Endothelial cell of umbilical vein (primary cell): ENCODE measurements around the gene PRR15L. TPM values are rescaled to one million over a fixed set of nuclear protein-coding genes. Genes with fewer than 3 reads are reported as not detected.

ENCODE experiments used
- BruUV-seq: library from RNA; stranded (reverse); fragments of 400-500 nt; replicated peaks from 2 replicates; lab custom pipeline; 2021; lab: Mats Ljungman, UMichigan
- CTCF ChIA-PET: fragments of 300-600, 350-600 bp; sonication (Branson Sonifier 250); formaldehyde crosslinking; loops from one replicate; lab custom pipeline; 2021; ENCODE audit warnings: antibody characterized with exemption, inconsistent platforms; lab: Charles Lee
- POLR2A ChIA-PET: fragments of 300-600, 350-600 bp; sonication (Branson Sonifier 250); formaldehyde crosslinking; loops from one replicate; lab custom pipeline; 2021; ENCODE audit warnings: antibody characterized with exemption, inconsistent platforms; lab: Charles Lee
- DNase-seq: peaks from one replicate; pipeline ENCODE4 v3.0.0-alpha.2; 2011; ENCODE audit warnings: low read depth, low spot score
- FAIRE-seq: peaks from 2 replicates; lab custom pipeline; 2011; peaks lifted over from hg19 to GRCh38; lab: Jason Lieb, UNC
- H2AFZ ChIP-seq: 2 replicates; pipeline ENCODE4 v1.6.0; 2012; ENCODE audit warnings: low read depth, low read length, control low read depth, inconsistent platforms
- H3K27ac ChIP-seq: 2 replicates; pipeline ENCODE4 v1.5.1; 2011; ENCODE audit warnings: low read depth, mild to moderate bottlenecking, control low read depth, low read length, moderate library complexity; ENCODE audit not compliant: insufficient read depth
- H3K27me3 ChIP-seq, 2 experiments: 2 replicates each; pipeline versions ENCODE4 v1.6.0 to v1.6.1; 2011; ENCODE audit warnings: low read length in 2 of 2, mixed read lengths in 1 of 2; ENCODE audit not compliant: control insufficient read depth in 2 of 2, insufficient read depth in 2 of 2
- H3K36me3 ChIP-seq, 2 experiments: 2 replicates in 1 of 2; 3 replicates in 1 of 2; pipeline ENCODE4 v1.5.1; 2011; ENCODE audit warnings: low read length in 2 of 2, mild to moderate bottlenecking in 1 of 2, moderate library complexity in 1 of 2; ENCODE audit not compliant: control insufficient read depth in 2 of 2, insufficient read depth in 2 of 2; ENCODE audit errors: extremely low read depth in 1 of 2
- H3K4me1 ChIP-seq: 3 replicates; pipeline ENCODE4 v1.5.1; 2011; ENCODE audit warnings: mild to moderate bottlenecking, low read length; ENCODE audit not compliant: control insufficient read depth, insufficient read depth; ENCODE audit errors: extremely low read depth
- H3K4me2 ChIP-seq: 2 replicates; pipeline ENCODE4 v1.6.1; 2011; ENCODE audit warnings: low read length, control low read depth, mixed read lengths; ENCODE audit not compliant: insufficient read depth
- H3K4me3 ChIP-seq, 3 experiments: fragments of 200-600 bp in 1 of 3; sonication (generic), shearing (Covaris generic) in 1 of 3; replicated peaks in 1 of 3; 2 replicates each; pipeline ENCODE4 v1.5.1; 2011 to 2016; ENCODE audit warnings: control low read depth in 3 of 3, low read length in 3 of 3, mild to moderate bottlenecking in 2 of 3, inconsistent platforms in 1 of 3, low read depth in 1 of 3, moderate library complexity in 1 of 3; ENCODE audit not compliant: insufficient read depth in 1 of 3
- H3K79me2 ChIP-seq: 2 replicates; pipeline ENCODE4 v1.6.0; 2012; ENCODE audit warnings: low read length, inconsistent platforms; ENCODE audit not compliant: control insufficient read depth, insufficient read depth
- H3K9ac ChIP-seq: replicated peaks from 2 replicates; pipeline ENCODE3; 2011; ENCODE audit warnings: low read length, control low read depth; ENCODE audit not compliant: insufficient read depth; ENCODE audit errors: extremely low read depth
- H3K9me1 ChIP-seq: replicated peaks from 3 replicates; pipeline ENCODE4 v1.6.0; 2011; ENCODE audit warnings: mild to moderate bottlenecking, low read length; ENCODE audit not compliant: control insufficient read depth, insufficient read depth; ENCODE audit errors: extremely low read depth
- H3K9me3 ChIP-seq: replicated peaks from 2 replicates; pipeline ENCODE4 v1.5.1; 2012; ENCODE audit warnings: low read length, inconsistent platforms; ENCODE audit not compliant: control insufficient read depth, insufficient read depth
- H4K20me1 ChIP-seq: replicated peaks from 2 replicates; pipeline ENCODE3; 2011; ENCODE audit warnings: mild to moderate bottlenecking, low read length; ENCODE audit not compliant: control insufficient read depth, insufficient read depth; ENCODE audit errors: extremely low read depth
- CTCF ChIP-seq, 2 donors: IDR thresholded peaks; 1 replicate in 1 of 2; 2 replicates in 1 of 2; pipeline ENCODE4 v1.5.1; 2011; ENCODE audit warnings: low read length in 2 of 2, mild to moderate bottlenecking in 2 of 2, moderate library complexity in 2 of 2, control low read depth in 1 of 2, inconsistent platforms in 1 of 2, low read depth in 1 of 2; ENCODE audit not compliant: insufficient read depth in 1 of 2; ENCODE audit errors: extremely low read depth in 1 of 2
- EZH2 ChIP-seq: IDR thresholded peaks from 2 replicates; pipeline ENCODE4 v1.6.1; 2012; ENCODE audit warnings: borderline replicate concordance, low read depth, mild to moderate bottlenecking, moderate library complexity, low read length, inconsistent platforms; ENCODE audit not compliant: severe bottlenecking
- FOS ChIP-seq: IDR thresholded peaks from 2 replicates; pipeline ENCODE4 v1.6.1; 2011; ENCODE audit warnings: mild to moderate bottlenecking, low read length, moderate library complexity, borderline replicate concordance; ENCODE audit not compliant: insufficient read depth
- GATA2 ChIP-seq: IDR thresholded peaks from 2 replicates; pipeline ENCODE4 v1.7.0; 2011; ENCODE audit warnings: low read depth, mild to moderate bottlenecking, moderate library complexity, mixed read lengths, low read length; ENCODE audit not compliant: insufficient read length, insufficient read depth
- JUN ChIP-seq: IDR thresholded peaks from 2 replicates; pipeline ENCODE4 v1.6.1; 2011; ENCODE audit warnings: borderline replicate concordance, low read depth; ENCODE audit not compliant: insufficient read length, insufficient read depth
- MAX ChIP-seq: IDR thresholded peaks from 2 replicates; pipeline ENCODE4 v1.6.1; 2011; ENCODE audit not compliant: insufficient read depth, insufficient read length
- MYC ChIP-seq: IDR thresholded peaks from one replicate; pipeline ENCODE4 v1.6.1; 2011; ENCODE audit warnings: mild to moderate bottlenecking, low read depth, low read length
- POLR2A ChIP-seq: IDR thresholded peaks from 2 replicates; pipeline ENCODE4 v1.6.1; 2012; ENCODE audit warnings: low read depth, mild to moderate bottlenecking, control low read depth, low read length
- POLR2AphosphoS5 ChIP-seq: IDR thresholded peaks from 2 replicates; pipeline ENCODE4 v1.6.1; 2012; ENCODE audit warnings: low read depth, mild to moderate bottlenecking, control low read depth, low read length, moderate library complexity; ENCODE audit not compliant: insufficient read depth
- dilution Hi-C: fragments of 300-500 bp; cut with MboI; formaldehyde crosslinking; loops from one replicate; pipeline ENCODE4 v1.15.0; 2019; ENCODE audit warnings: low sequenced_read_pairs; ENCODE audit not compliant: extremely low pct_ligation_motif_present
- intact Hi-C: fragments of 100-400 bp; cut with micrococcal nuclease; formaldehyde crosslinking; loops from one replicate; pipeline ENCODE4 v1.10.0; 2022
- polyA plus RNA-seq, 4 experiments: library from polyadenylated mRNA; depleted of rRNA in 3 of 4; stranded (reverse) in 3 of 4; unstranded in 1 of 4; fragments of >200 nt; gene quantifications; 2 replicates each; pipeline versions ENCODE4 v1.2.1 to v1.2.3, GENCODE V29; 2011 to 2012; ENCODE audit warnings: missing spikeins in 1 of 4
- total RNA-seq: library from RNA; stranded (reverse); gene quantifications from 2 replicates; pipeline ENCODE4 v1.2.3, GENCODE V29; 2021

PRR15L gene
- total and polyA plus RNA-seq, 2 donors (not counting 3 experiments of a cell fraction or from before 2014, with no cell fraction given): not detected

GRCh38 chr17:48004983-48005382, 47.3 kb upstream of the PRR15L start:
- BruUV-seq: no TSS peak
- DNase-seq (no peak), FAIRE-seq (peak; percentile 42)
- POLR2A ChIA-PET: no interaction called here
- Histone ChIP-seq H3K9me1 (no peaks in the 10 kb centered on the region), H3K4me2 (no peak overlapping the region), H3K79me2 (no peaks in the 10 kb centered on the region), H3K9ac (no peak overlapping the region), H2AFZ (peak overlapping the region; percentile 67), H3K9me3 (no peaks in the 10 kb centered on the region), H3K36me3 (no peaks in the 10 kb centered on the region), H3K27ac (no peak overlapping the region), H4K20me1 (no peaks in the 10 kb centered on the region), H3K4me1 (peaks cover 30% of the 10 kb centered on the region), H3K4me3 (no peak overlapping the region), H3K27me3 (peaks cover 0 to 2% of the 10 kb centered on the region in 2 experiments)
- peak; percentile 59 for TF ChIP-seq FOS
- no peak for TF ChIP-seq EZH2
- CTCF ChIA-PET: interaction anchor here (1.2 to 4.0 kb wide), 4 partner anchors 9 to 162 kb away, joined by 3 to 20 read pairs (median 4); no protein-coding TSS in a partner anchor
- intact Hi-C loops: no loop called here
- dilution Hi-C loops: no loop called here

- FAIRE-seq (no peak), DNase-seq (no peak)
- Histone ChIP-seq H3K79me2 (no peaks in the 10 kb centered on the region), H2AFZ (peak overlapping the region; percentile 13), H3K4me1 (peaks cover 30% of the 10 kb centered on the region), H3K4me2 (no peak overlapping the region), H3K4me3 (no peak overlapping the region), H4K20me1 (no peaks in the 10 kb centered on the region), H3K36me3 (no peaks in the 10 kb centered on the region), H3K27ac (peak overlapping the region; percentile 84), H3K9me3 (no peaks in the 10 kb centered on the region), H3K9ac (no peak overlapping the region), H3K27me3 (no peaks in the 10 kb centered on the region), H3K9me1 (no peaks in the 10 kb centered on the region)
- intact Hi-C loops (loop anchor here (2.0 kb wide), 1 partner anchor 15 kb away; no protein-coding TSS in a partner anchor), dilution Hi-C loops (no loop called here)
- TF ChIP-seq MAX: no peak
- no peak for TF ChIP-seq JUN
- TF ChIP-seq POLR2A: no peak
- no peak for TF ChIP-seq FOS
- TF ChIP-seq GATA2: no peak
- TF ChIP-seq EZH2: no peak
- TF ChIP-seq POLR2AphosphoS5: no peak
- TF ChIP-seq CTCF (IDR thresholded peaks at IDR 0.05; ENCODE audit: extremely low read depth in 1 of 2, insufficient read depth in 1 of 2, low read depth in 1 of 2, low read length in 2 of 2): no peak
- TF ChIP-seq MYC: no peak
- no TSS peak for BruUV-seq
- ChIA-PET POLR2A (no interaction called here), CTCF (interaction anchor here (1.4 to 4.0 kb wide), 3 partner anchors 8 to 54 kb away, joined by 5 to 20 read pairs (median 12); no protein-coding TSS in a partner anchor)
These were observed 45.9 kb upstream of the PRR15L start for GRCh38 chr17:48003417-48004151.
